Stimulated activated CD4-positive, alpha-beta T cell treated with anti-CD3 and anti-CD28 coated beads, Interleukin-12 subunit alpha, Interleukin-12 subunit beta, amount 100 ng/mL, for 24 hours (primary cell): ENCODE data around the gene PNKP.

Experiments
- DNase-seq, 2 experiments: peaks; one replicate each; pipeline ENCODE4 v3.0.0-alpha.2; 2020; ENCODE audit warnings: low read depth in 2 of 2

PNKP gene

GRCh38 chr19:49866933-49867782, at the start of gene PNKP:
PNKP (minus strand) TSS chr19:49867576; CDS start chr19:49867204, 372 bp downstream.
- peak; percentile 84 to 93 for DNase-seq

- DNase-seq, result no peak
Observed at GRCh38 chr19:49915271-49915670, 47.9 kb upstream of the PNKP start.

GRCh38 chr19:49913720-49914119, 46.3 kb upstream of the PNKP start:
- DNase-seq, result no peak

- DNase-seq, result no peak
Observed at GRCh38 chr19:49912965-49913685, 45.7 kb upstream of the PNKP start.

GRCh38 chr19:49911381-49912145, 44.2 kb upstream of the PNKP start:
- DNase-seq, result no peak

- DNase-seq, result no peak
Observed at GRCh38 chr19:49910179-49910578, 42.8 kb upstream of the PNKP start.

GRCh38 chr19:49908480-49909420, 41.4 kb upstream of the PNKP start:
- no peak for DNase-seq

- DNase-seq, result no peak
Observed at GRCh38 chr19:49907745-49908446, 40.5 kb upstream of the PNKP start.

- DNase-seq, result no peak
Observed at GRCh38 chr19:49906879-49907564, 39.6 kb upstream of the PNKP start.

GRCh38 chr19:49904136-49904535, 36.8 kb upstream of the PNKP start:
- no peak for DNase-seq

GRCh38 chr19:49896863-49897621, 29.7 kb upstream of the PNKP start, which contains the start of gene IL4I1:
IL4I1 (minus strand) TSS chr19:49896887; CDS start chr19:49896160, 727 bp downstream.
- peak in 1 of 2 experiments; percentile 58 for DNase-seq

- DNase-seq, result no peak
Observed at GRCh38 chr19:49895566-49896297, 28.4 kb upstream of the PNKP start.

GRCh38 chr19:49894879-49895565, 27.6 kb upstream of the PNKP start:
- DNase-seq, result peak in 1 of 2 experiments; percentile 32

GRCh38 chr19:49894011-49894664, 26.8 kb upstream of the PNKP start:
- no peak for DNase-seq

GRCh38 chr19:49892716-49893115, 25.3 kb upstream of the PNKP start:
- DNase-seq, result no peak

- DNase-seq, result no peak
Observed at GRCh38 chr19:49891393-49891792, 24.0 kb upstream of the PNKP start.
